Ectodermal cell (in vitro differentiated cells): ENCODE data around the gene STIM2.

Experiments
- H3K27ac ChIP-seq: 2 replicates; pipeline ENCODE4 v1.7.0; 2013; ENCODE audit warnings: mild to moderate bottlenecking, low read depth, low read length; ENCODE audit not compliant: insufficient read depth, poor library complexity, severe bottlenecking
- H3K27me3 ChIP-seq: 2 replicates; pipeline ENCODE4 v1.7.0; 2013; ENCODE audit warnings: mild to moderate bottlenecking, low read length; ENCODE audit not compliant: insufficient read depth, control insufficient read depth, poor library complexity, severe bottlenecking
- H3K36me3 ChIP-seq: one replicate; pipeline ENCODE4 v1.7.0; 2013; ENCODE audit warnings: low read length; ENCODE audit not compliant: control insufficient read depth, insufficient read depth
- H3K4me1 ChIP-seq: one replicate; pipeline ENCODE4 v1.7.0; 2013; ENCODE audit warnings: low read length; ENCODE audit not compliant: control insufficient read depth, insufficient read depth
- H3K4me3 ChIP-seq: 2 replicates; pipeline ENCODE4 v1.7.0; 2013; ENCODE audit warnings: low read depth, low read length, control low read depth; ENCODE audit not compliant: insufficient read depth
- H3K9me3 ChIP-seq: 2 replicates; pipeline ENCODE4 v1.7.0; 2013; ENCODE audit warnings: mild to moderate bottlenecking, low read length, moderate library complexity; ENCODE audit not compliant: control insufficient read depth
- WGBS, 2 experiments: methylation state at CpG; one replicate each; pipeline ENCODE4 v1.1.7; 2013; ENCODE audit warnings: missing lambda C conversion rate in 2 of 2; 5-methylcytosine and 5-hydroxymethylcytosine counted together

Gene STIM2

DNA sequence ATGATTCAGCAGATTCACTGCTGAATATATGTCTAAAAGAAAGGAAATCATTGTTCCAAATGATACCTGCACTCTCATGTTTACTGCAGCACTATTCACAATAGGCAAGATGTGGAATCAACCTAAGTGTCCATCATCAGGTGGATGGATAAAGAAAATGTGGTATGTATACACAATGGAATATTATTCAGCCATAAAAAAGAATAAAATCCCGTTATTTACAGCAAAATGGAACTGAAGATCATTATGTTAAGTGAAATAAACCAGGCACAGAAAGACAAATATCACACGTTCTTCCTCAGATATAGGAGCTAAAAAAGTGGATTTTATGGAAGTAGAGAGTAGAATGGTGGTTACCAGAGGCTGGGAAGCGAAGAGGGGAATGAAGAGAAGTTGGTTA is 130.4 kb downstream of the STIM2 start:
- peaks cover 8% of the 10 kb centered on the region for H3K4me1 ChIP-seq

GRCh38 chr4:26992657-26993361 is 132.2 kb downstream of the STIM2 start:
- Histone ChIP-seq H3K36me3 (no peaks in the 10 kb centered on the region), H3K27ac (peak overlapping the region; percentile 38), H3K27me3 (no peaks in the 10 kb centered on the region), H3K9me3 (no peaks in the 10 kb centered on the region), H3K4me1 (no peaks in the 10 kb centered on the region), H3K4me3 (no peak overlapping the region)
- WGBS, 2 experiments, result 80 to 88% methylated on average over 3 of the region's 3 CpGs

More for the DNA sequence above, 130.4 kb downstream of the STIM2 start:
- no peaks in the 10 kb centered on the region for H3K27me3 ChIP-seq
- H3K4me3 ChIP-seq, result no peak overlapping the region
- H3K36me3 ChIP-seq, result no peaks in the 10 kb centered on the region
- H3K27ac ChIP-seq, result no peak overlapping the region
- 69 to 74% methylated on average over 2 to 3 of the region's 3 CpGs for WGBS, 2 experiments
- no peaks in the 10 kb centered on the region for H3K9me3 ChIP-seq

DNA sequence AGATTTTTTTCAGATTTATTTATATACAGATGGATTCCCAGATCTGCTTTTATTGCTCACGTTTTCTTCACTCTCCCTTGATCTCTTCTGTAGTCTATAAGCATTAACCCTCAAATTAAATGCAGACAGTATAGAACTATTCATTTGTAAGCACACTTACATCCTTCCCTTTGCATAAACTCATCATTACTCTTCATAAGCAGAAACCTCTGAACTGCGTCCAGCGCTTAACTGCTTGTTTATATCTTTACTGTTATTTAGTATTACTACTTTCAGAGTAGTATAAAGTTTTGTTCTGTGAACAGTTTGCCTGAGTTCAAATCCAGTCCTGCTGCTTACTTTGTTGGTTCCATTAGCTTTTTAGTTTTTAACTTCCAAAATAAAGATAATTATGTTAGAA is 132.9 kb downstream of the STIM2 start:
- no peaks in the 10 kb centered on the region for H3K27me3 ChIP-seq
- no peak overlapping the region for H3K4me3 ChIP-seq
- no peak overlapping the region for H3K27ac ChIP-seq
- WGBS, 2 experiments, result 88 to 92% methylated on average over 2 of the region's 3 CpGs
- no peaks in the 10 kb centered on the region for H3K9me3 ChIP-seq
- no peaks in the 10 kb centered on the region for H3K4me1 ChIP-seq
- no peaks in the 10 kb centered on the region for H3K36me3 ChIP-seq

- Histone ChIP-seq H3K27me3 (no peaks in the 10 kb centered on the region), H3K27ac (no peak overlapping the region)
Observed at GRCh38 chr4:26993967-26994366, 133.3 kb downstream of the STIM2 start.

GRCh38 chr4:26995316-26995715 is 134.7 kb downstream of the STIM2 start:
- no peaks in the 10 kb centered on the region for H3K36me3 ChIP-seq
- 100% methylated on average over 1 of the region's 2 CpGs; no CpG with 5 or more reads in 1 of the 2 experiments for WGBS, 2 experiments
- no peaks in the 10 kb centered on the region for H3K27me3 ChIP-seq
- no peaks in the 10 kb centered on the region for H3K4me1 ChIP-seq
- no peak overlapping the region for H3K27ac ChIP-seq
- no peak overlapping the region for H3K4me3 ChIP-seq
- no peaks in the 10 kb centered on the region for H3K9me3 ChIP-seq

More at GRCh38 chr4:26993967-26994366, 133.3 kb downstream of the STIM2 start:
- 90 to 93% methylated on average over 3 of the region's 3 CpGs for WGBS, 2 experiments
- Histone ChIP-seq H3K4me1 (no peaks in the 10 kb centered on the region), H3K4me3 (no peak overlapping the region), H3K9me3 (no peaks in the 10 kb centered on the region), H3K36me3 (no peaks in the 10 kb centered on the region)

DNA sequence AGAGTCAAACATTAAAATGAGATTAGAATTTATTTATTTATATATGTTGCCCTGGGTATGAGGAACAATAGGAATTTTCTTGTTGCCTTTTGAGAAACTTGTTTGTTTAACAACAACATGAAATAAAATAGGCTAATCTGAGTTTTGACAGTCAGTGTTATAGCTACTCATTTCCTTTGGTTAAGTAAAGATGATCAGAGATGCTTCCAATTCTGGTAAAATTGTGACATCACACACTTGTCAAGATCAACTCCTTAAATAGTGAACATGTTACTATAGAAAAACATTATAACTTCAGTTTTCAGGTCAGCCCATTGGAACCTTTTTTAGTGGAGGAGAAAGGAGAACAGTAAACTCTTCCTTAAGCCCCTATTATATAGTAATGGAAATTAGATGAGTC is 136.1 kb downstream of the STIM2 start:
- Histone ChIP-seq H3K27ac (no peak overlapping the region), H3K9me3 (no peaks in the 10 kb centered on the region), H3K4me1 (no peaks in the 10 kb centered on the region), H3K4me3 (no peak overlapping the region), H3K27me3 (no peaks in the 10 kb centered on the region), H3K36me3 (no peaks in the 10 kb centered on the region)

DNA sequence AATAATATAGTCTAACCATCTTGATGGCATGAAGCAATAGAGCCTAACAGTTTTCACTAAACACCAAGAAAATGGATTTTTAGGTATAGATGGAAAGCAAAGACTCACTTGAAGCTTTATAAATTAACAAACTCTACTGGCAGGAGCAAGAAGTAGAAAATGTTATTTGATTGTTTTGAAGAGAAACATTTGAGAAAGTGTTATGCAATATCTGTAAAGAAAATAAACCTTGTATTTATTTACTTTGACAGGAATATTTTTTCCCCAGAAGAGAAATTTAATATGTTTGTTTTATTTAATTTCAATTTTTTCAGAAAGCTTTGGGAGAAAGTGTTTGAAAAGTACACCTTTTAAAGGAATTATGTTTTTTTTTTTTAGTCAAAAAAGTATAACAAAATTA is 139.0 kb downstream of the STIM2 start:
- H3K9me3 ChIP-seq, result no peaks in the 10 kb centered on the region
- no peaks in the 10 kb centered on the region for H3K36me3 ChIP-seq

GRCh38 chr4:27000122-27000521 is 139.5 kb downstream of the STIM2 start:
- Histone ChIP-seq H3K36me3 (no peaks in the 10 kb centered on the region), H3K9me3 (no peaks in the 10 kb centered on the region), H3K27me3 (no peaks in the 10 kb centered on the region), H3K4me3 (no peak overlapping the region), H3K27ac (no peak overlapping the region), H3K4me1 (no peaks in the 10 kb centered on the region)
- WGBS, 2 experiments, result 88 to 93% methylated on average over 2 of the region's 2 CpGs

More for the DNA sequence above, 139.0 kb downstream of the STIM2 start:
- Histone ChIP-seq H3K4me1 (no peaks in the 10 kb centered on the region), H3K27ac (no peak overlapping the region), H3K27me3 (no peaks in the 10 kb centered on the region), H3K4me3 (no peak overlapping the region)

DNA sequence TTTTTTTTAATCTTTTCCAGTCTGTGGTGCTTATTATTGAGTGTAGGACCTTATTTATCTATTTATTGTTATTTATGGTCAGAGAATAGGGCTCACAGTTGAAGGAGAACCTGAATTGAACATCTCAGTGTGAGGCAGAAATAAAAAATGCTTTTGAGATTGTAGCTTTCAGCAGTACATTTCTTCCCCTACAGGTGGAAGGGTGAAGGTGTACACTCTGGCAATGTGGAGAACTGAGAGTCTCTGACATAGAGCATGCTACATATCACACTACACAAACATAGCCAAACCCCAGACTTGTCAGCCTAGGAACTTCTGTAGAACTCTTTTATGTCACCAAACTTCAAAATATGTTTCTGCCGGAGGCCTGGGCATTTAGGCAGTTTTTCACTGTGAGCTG is 140.2 kb downstream of the STIM2 start:
- no peaks in the 10 kb centered on the region for H3K9me3 ChIP-seq
- H3K4me1 ChIP-seq, result no peaks in the 10 kb centered on the region
- H3K4me3 ChIP-seq, result no peak overlapping the region
- H3K36me3 ChIP-seq, result no peaks in the 10 kb centered on the region
- H3K27me3 ChIP-seq, result no peaks in the 10 kb centered on the region
- WGBS, 2 experiments, result 100% methylated on average over 1 of the region's 1 CpG
- H3K27ac ChIP-seq, result no peak overlapping the region

- no peak overlapping the region for H3K27ac ChIP-seq
- WGBS, 2 experiments, result 85 to 96% methylated on average over 3 to 4 of the region's 4 CpGs
- H3K36me3 ChIP-seq, result no peaks in the 10 kb centered on the region
- no peaks in the 10 kb centered on the region for H3K9me3 ChIP-seq
- H3K4me3 ChIP-seq, result no peak overlapping the region
- no peaks in the 10 kb centered on the region for H3K4me1 ChIP-seq
- H3K27me3 ChIP-seq, result no peaks in the 10 kb centered on the region
Observed at GRCh38 chr4:27001398-27002164, 140.9 kb downstream of the STIM2 start.
